ENCODE data around the gene RNF168.

DNA sequence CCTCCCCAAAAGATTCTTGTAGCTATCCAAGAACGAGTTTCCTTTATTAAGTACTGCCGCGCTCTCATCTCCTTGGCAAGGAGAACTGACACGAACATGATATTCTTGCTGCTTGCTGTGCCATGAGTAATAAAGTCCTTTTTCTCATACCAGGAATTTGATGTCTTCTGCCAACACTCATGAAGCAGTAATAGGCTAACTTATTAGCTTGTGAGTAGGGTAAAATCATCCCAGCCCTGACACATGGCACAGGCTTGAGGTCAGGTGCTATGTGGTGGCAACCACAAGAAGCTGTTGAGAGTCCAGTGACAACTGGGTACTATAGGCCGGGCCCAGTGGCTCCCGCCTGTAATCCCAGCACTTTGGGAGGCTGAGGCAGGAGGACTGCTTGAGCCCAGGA, 48.6 kb downstream of the RNF168 start:
- TF ChIP-seq, protein P1, sequence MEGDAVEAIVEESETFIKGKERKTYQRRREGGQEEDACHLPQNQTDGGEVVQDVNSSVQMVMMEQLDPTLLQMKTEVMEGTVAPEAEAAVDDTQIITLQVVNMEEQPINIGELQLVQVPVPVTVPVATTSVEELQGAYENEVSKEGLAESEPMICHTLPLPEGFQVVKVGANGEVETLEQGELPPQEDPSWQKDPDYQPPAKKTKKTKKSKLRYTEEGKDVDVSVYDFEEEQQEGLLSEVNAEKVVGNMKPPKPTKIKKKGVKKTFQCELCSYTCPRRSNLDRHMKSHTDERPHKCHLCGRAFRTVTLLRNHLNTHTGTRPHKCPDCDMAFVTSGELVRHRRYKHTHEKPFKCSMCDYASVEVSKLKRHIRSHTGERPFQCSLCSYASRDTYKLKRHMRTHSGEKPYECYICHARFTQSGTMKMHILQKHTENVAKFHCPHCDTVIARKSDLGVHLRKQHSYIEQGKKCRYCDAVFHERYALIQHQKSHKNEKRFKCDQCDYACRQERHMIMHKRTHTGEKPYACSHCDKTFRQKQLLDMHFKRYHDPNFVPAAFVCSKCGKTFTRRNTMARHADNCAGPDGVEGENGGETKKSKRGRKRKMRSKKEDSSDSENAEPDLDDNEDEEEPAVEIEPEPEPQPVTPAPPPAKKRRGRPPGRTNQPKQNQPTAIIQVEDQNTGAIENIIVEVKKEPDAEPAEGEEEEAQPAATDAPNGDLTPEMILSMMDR (IDR thresholded peaks at IDR 0.05): no peak
- TF ChIP-seq, protein P2, sequence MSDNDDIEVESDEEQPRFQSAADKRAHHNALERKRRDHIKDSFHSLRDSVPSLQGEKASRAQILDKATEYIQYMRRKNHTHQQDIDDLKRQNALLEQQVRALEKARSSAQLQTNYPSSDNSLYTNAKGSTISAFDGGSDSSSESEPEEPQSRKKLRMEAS (IDR thresholded peaks at IDR 0.05): no peak
- TF ChIP-seq, protein P3, sequence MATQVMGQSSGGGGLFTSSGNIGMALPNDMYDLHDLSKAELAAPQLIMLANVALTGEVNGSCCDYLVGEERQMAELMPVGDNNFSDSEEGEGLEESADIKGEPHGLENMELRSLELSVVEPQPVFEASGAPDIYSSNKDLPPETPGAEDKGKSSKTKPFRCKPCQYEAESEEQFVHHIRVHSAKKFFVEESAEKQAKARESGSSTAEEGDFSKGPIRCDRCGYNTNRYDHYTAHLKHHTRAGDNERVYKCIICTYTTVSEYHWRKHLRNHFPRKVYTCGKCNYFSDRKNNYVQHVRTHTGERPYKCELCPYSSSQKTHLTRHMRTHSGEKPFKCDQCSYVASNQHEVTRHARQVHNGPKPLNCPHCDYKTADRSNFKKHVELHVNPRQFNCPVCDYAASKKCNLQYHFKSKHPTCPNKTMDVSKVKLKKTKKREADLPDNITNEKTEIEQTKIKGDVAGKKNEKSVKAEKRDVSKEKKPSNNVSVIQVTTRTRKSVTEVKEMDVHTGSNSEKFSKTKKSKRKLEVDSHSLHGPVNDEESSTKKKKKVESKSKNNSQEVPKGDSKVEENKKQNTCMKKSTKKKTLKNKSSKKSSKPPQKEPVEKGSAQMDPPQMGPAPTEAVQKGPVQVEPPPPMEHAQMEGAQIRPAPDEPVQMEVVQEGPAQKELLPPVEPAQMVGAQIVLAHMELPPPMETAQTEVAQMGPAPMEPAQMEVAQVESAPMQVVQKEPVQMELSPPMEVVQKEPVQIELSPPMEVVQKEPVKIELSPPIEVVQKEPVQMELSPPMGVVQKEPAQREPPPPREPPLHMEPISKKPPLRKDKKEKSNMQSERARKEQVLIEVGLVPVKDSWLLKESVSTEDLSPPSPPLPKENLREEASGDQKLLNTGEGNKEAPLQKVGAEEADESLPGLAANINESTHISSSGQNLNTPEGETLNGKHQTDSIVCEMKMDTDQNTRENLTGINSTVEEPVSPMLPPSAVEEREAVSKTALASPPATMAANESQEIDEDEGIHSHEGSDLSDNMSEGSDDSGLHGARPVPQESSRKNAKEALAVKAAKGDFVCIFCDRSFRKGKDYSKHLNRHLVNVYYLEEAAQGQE (IDR thresholded peaks at IDR 0.05): no peak
- TF ChIP-seq CBX2 (IDR thresholded peaks at IDR 0.05; ENCODE audit: borderline replicate concordance, low read depth) (no peak), HOXB5 (CRISPR knock-in tag; IDR thresholded peaks at IDR 0.05) (no peak), POLR2A (IDR thresholded peaks at IDR 0.05; ENCODE audit: low read length) (no peak), EHMT2 (IDR thresholded peaks at IDR 0.05; ENCODE audit: low read depth) (no peak), TP53 (CRISPR knock-in tag; IDR thresholded peaks at IDR 0.05) (no peak)
- TF ChIP-seq, protein P4, sequence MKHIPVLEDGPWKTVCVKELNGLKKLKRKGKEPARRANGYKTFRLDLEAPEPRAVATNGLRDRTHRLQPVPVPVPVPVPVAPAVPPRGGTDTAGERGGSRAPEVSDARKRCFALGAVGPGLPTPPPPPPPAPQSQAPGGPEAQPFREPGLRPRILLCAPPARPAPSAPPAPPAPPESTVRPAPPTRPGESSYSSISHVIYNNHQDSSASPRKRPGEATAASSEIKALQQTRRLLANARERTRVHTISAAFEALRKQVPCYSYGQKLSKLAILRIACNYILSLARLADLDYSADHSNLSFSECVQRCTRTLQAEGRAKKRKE (CRISPR knock-in tag; IDR thresholded peaks at IDR 0.05; ENCODE audit: low read depth): no peak
